H54 (cell line): ENCODE results near the gene CKLF.

Experiments
- DNase-seq: peaks from one replicate; pipeline ENCODE4 v3.0.0; 2011; ENCODE audit warnings: low spot score, mixed read lengths; ENCODE audit not compliant: insufficient read length
- FAIRE-seq: peaks from 3 replicates; lab custom pipeline; 2011; peaks lifted over from hg19 to GRCh38; lab: Jason Lieb, UNC
- POLR2A ChIP-seq: IDR thresholded peaks from 2 replicates; pipeline ENCODE4 v1.6.1; 2011; ENCODE audit warnings: low read depth, mild to moderate bottlenecking, low read length

CKLF gene, protein sequence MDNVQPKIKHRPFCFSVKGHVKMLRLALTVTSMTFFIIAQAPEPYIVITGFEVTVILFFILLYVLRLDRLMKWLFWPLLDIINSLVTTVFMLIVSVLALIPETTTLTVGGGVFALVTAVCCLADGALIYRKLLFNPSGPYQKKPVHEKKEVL

DNA sequence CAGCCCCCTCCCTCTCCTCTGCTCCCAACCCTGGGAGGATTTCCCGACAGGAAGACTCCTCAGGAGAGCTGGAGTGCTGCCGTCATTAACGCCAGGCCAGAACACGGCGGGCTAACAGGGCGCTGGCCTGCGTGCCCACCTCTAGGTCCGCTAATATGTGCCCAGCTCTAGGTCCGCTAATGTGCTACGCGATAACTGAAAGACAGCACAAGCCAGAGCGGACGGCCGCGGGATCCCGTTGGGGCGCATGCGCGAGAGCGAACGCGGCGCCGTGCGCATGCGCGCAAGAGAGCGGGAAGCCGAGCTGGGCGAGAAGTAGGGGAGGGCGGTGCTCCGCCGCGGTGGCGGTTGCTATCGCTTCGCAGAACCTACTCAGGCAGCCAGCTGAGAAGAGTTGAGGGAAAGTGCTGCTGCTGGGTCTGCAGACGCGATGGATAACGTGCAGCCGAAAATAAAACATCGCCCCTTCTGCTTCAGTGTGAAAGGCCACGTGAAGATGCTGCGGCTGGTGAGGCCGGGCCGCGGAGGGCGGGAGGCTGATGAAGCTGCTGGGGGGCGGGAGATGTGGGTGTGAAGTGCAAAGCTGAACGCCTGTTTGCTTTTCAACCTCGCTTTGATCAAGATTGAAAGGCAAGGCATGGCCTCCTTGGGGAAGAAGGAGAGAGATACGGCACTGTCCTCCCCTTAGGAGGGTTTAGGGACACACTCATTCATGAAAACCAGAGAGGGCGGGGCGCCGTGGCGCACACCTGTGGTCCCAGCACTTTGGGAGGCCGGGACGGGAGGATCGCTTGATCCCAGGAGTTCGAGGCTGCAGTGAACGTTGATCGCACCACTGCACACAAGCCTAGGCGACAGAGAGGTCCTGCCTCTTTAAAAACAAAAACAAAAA lies at the start of gene CKLF:
Gene CKLF, plus strand, starts transcription at position 291 of the 892 bp plus-strand sequence. Its CDS starts 140 bp downstream, at position 431.
- peak; percentile 83 for TF ChIP-seq POLR2A
- DNase-seq = peak; percentile 93
- peak; percentile 45 for FAIRE-seq

DNA sequence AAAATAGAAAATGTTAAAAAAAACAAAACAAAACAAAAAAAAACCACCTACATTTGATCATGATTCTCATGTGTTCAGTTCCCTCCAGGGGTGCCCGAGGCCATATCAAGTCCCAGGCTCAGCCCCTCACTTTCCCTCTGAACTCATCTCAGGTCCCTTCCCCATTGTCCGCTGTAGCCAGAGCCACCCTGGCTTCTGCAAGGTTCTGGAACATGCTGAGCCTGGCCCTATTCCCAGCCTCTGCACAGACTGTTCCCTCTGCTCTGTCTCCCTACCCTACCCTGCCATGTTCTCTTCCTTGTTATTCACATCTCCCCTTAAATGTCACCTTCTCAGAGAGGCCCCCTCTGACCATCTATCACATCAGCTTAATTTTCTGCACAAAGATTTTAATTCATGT lies 49.3 kb upstream of the CKLF start:
- TF ChIP-seq POLR2A = no peak
- DNase-seq (no peak), FAIRE-seq (no peak)

DNA sequence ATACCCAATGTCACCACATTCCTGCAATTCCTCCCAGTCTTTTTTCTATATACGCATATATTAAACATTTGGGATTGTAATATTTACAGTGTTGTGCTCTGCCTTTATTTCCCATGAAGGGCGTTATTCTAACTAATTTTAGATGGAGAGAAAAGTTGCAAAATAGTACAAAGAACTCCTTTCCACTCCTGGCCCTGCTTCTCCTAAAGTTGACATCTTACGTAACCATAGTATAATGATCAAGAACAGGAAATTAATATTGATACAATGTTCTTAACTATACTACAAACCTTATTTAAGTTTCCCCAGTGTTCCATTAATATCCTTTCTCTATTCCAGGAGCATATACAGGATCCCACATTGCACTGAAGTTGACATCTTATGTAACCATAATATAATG lies 48.8 kb upstream of the CKLF start:
- FAIRE-seq (no peak), DNase-seq (no peak)
- no peak for TF ChIP-seq POLR2A

DNA sequence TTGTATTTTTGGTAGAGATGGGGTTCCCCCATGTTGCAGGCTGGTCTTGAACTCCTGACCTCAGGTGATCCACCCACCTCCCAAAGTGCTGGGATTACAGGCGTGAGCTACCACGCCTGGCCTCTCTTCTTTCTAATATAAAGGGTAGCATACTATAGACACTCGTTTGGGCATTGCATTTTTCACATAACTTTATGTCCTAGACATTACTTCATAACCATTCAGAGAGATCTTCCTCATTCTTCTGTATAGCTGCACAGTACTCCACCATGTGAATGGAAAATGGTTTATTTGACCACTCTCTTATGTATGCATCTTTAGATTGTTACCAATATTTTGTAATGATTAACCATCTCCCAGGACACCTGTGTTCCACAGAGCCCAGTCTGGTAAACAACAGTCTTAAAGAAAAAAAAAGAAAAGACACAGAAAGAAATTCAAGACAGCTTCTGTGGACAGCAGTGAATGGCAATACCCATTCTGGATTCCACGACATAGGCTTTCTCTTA lies 44.6 kb upstream of the CKLF start:
- no peak for FAIRE-seq
- no peak for TF ChIP-seq POLR2A

DNA sequence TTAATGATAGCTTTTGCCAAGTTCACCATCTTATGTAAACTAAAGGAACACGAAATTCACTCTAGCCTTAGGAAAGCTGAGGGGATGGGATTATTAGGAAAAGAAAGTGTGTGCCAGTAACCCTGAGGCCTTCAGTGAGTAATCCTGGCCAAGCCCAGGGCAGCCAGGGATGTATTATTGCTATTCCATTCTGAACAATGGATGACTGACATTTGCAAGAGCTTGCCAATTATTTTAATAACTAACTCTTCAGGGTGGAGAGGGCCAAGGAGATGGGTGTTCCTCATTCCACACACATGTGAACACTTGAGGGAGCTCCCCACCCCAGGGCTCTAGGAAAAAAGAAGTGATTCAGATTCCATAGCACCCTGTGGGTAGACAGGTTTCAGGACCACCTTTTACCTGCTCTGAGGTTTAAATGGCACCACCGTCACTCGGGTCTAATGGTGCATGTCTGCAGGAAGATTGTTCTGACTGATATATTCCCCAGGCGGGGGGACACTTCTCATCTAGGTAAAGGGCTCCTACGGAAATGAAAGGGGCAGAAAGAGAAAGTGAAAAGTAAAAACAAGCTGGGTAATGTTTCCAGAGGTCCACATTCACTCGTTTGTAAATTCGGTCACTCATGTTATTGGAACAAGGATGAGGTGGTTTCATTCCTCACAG lies 44.0 kb upstream of the CKLF start:
- FAIRE-seq (no peak), DNase-seq (no peak)
- no peak for TF ChIP-seq POLR2A

More for the DNA sequence above, 44.6 kb upstream of the CKLF start:
- DNase-seq = no peak

DNA sequence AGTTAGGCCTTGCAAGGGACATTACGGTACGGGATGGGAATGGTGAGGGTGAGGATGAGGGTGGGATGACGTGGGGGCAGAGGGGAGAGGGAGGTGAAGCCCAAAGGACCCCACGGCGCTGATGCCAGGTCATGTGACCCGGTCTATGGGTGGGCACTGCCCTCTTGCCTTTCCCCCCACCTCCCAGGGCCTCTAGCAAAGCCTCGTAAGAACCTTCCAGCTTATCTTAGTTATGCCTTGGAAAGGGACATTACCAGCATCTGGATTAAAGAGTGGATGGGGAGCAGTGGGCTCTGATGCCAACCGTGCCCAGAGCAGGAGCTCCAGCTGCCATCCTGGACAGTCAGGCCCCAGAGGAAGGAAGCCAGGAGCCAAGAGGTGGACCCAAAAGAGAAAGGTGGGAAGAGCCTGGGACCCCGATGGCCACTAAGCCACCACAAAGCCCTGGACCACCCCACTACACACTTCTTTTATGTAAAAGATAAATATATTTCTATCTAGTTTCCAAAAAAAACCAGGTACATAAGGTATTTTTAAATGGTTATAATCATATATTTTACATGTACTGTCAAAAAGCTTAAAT lies 43.4 kb upstream of the CKLF start:
- no peak for TF ChIP-seq POLR2A
- FAIRE-seq = no peak
- DNase-seq = no peak

DNA sequence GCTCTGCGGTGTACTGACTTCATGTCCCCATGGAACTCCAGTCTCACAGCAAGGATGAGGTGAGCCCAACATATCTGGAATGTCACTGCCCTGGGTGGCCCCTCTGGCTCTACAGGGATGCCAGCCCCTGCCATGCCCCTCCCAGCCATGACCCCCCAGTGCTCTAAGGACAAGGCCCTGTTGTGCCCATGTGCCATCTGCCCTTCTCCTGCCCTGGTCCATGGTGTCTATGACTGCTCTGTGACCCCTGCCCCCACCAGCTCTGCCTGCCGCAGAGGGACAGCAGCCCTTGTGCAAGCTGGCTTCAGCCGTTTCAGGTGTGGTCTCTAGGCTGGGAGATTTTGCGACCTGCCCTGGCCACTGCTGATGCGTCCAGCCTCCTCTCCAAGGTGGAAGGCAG lies 42.8 kb upstream of the CKLF start:
- TF ChIP-seq POLR2A = no peak
- DNase-seq (no peak), FAIRE-seq (no peak)

DNA sequence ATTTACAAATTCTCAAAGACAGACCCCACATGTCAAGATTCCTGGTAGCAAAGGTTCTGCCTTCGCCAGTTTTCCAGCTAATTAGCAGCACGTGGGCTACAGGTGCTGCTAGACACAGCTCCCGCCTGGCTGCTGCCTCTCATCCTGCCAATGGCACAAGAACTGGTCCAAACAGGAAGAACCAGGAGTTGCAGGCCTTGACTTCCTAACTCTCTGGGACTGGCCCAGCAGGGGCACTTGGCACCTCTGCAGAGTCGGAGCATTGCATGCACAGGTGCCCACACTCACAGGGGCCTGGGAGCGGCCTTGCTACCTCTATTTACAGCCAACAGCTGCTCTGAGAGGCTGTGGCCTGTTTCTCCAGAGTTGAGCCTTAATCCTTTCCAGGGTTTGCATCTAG lies 42.1 kb upstream of the CKLF start:
- no peak for TF ChIP-seq POLR2A
- DNase-seq (no peak), FAIRE-seq (no peak)

DNA sequence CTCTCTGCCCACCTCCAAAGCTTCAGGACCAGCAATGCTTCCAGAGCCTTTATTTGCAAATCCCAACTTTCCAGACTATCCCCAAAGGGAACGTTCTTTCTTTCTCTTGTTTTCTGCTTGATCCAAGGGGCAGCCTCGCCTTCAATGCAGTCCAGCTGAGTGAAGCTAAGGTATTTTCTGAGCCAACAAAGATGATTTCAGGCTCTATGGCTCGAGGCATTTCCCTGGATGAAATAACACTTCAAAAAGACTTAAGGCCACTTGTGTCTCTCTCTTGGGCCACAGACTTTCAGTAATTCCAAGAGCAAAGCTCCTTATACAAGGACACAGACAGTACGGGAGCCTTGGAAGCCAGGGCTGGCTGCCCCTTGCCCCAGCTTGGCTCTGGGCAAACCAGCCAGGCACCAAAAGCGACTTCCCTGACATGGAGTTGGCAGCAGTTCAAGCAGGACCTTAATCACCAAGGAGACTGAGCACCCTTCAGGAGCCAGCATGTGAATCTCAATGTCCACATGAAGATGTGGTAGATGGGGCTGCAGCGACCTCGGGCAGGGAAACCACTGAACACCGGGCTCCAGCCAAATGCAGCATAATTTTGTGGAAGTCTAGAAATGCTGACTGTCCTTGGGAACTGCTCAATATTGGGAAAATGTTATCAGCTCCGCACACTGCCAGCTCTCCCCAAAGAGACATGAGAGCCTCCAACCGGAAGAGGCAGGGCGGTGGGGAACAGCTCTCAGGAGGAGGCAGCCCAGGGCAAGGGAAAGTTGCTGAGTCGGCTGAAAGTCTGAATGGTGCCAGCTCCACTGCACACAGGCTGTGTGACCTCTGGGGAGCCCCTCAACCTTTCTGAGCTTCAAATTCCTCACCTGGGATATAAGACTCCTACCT lies 41.4 kb upstream of the CKLF start:
- TF ChIP-seq POLR2A = no peak
- FAIRE-seq (no peak), DNase-seq (no peak)

DNA sequence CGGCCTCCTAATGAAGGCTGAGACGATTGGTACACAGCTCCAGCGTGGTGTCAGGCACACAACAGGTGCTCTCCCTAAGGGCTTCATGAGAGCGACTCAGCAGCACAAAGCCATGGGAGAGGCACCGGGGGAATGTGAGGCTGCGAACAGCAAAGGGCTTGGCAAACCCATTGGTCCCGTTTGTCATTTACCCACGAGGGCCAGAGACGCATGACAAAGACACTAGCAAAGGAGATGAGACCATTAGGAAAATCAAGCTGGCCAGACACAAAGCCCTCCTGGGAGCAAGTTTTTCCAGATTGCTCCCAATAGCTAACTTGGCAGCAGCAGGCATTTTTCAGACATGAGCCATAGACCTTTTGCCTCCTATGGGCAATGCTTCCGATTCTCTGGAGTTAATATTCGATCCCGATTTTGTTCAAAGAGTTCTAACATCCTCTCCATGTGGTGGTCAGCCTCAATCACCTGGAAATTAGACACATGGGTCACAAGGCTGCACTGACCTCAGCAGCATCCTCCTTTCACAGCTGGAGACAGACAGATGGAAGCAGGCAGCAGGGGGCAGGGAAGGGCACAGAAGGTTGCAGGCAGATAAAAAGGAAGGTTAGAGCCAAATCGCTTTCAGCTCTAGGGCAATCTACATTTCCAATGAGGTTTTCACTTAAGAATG lies 40.6 kb upstream of the CKLF start:
- no peak for TF ChIP-seq POLR2A
- no peak for FAIRE-seq
- peak; percentile 64 for DNase-seq

DNA sequence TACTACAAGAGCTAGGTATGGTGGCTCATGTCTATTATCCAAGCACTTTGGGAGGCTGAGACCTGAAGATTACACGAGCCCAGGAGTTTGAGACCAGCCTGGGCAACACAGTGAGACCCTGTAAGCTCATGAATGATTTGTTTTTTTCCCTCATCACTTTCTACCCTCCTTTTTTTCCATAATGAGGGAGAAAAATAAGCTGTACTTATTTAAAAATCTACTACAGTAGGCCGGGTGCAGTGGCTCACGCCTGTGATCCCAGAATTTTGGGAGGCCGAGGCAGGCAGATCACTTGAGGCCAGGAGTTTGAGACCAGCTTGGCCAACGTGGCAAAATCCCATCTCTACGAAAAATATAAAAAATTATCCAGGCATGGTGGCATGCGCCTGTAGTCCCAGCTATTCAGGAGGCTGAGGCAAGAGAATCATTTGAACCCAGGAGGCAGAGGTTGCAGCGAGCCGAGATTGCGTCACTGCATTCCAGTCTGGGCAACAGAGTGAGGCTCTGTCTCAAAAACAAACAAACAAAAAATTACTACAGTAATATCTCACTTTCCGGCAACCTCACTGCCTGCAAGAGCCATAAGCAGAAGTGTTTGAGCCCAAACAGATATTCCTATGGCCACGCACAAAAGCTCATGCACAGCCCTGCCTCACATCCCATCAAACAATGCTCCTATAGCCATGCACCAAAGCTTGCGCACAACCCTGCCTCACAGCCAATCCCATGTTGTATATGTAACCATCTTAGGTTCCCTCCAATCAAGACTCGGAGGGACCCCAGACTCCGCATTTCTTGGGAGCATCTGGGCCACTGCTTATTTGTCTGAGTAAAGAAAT lies 39.9 kb upstream of the CKLF start:
- no peak for TF ChIP-seq POLR2A
- FAIRE-seq (no peak), DNase-seq (no peak)
